GM19035 (cell line): ENCODE results near the gene STXBP1.

Source experiments
- ATAC-seq: cut with Tn5 transposase; IDR thresholded peaks from one replicate; pipeline ENCODE4 v1.9.1; 2021; ENCODE audit not compliant: unreplicated experiment

STXBP1 gene

GRCh38 chr9:127731938-127732337, 119.9 kb downstream of the STXBP1 start:
- no peak for ATAC-seq

- no peak for ATAC-seq
These were observed 120.4 kb downstream of the STXBP1 start for GRCh38 chr9:127732444-127732843.

GRCh38 chr9:127733614-127734013, 121.5 kb downstream of the STXBP1 start:
- no peak for ATAC-seq

GRCh38 chr9:127734247-127734746, 122.2 kb downstream of the STXBP1 start:
- no peak for ATAC-seq

GRCh38 chr9:127734747-127735529, 122.9 kb downstream of the STXBP1 start, which contains the start of gene TOR2A:
TOR2A (minus strand) TSS chr9:127735294; CDS start chr9:127735270, 24 bp downstream.
- peak; percentile 84 for ATAC-seq

- peak; percentile 3 for ATAC-seq
These were observed 123.6 kb downstream of the STXBP1 start for GRCh38 chr9:127735530-127736185.

- ATAC-seq, result no peak
These were observed 126.6 kb downstream of the STXBP1 start for GRCh38 chr9:127738666-127739065.

GRCh38 chr9:127739614-127740330, 127.7 kb downstream of the STXBP1 start:
- no peak for ATAC-seq

GRCh38 chr9:127741831-127742434, 129.9 kb downstream of the STXBP1 start:
- ATAC-seq, result no peak
